HPDE6-E6E7 (cell line): ENCODE results near the gene ZIC5.

Experiments
- DNase-seq: peaks from one replicate; pipeline ENCODE4 v3.0.0; 2011; ENCODE audit warnings: missing footprints; ENCODE audit errors: extremely low spot score

ZIC5 gene

GRCh38 chr13:99976575-99976974, 5.0 kb upstream of the ZIC5 start:
- no peak for DNase-seq

- DNase-seq, result no peak
Observed at GRCh38 chr13:99975626-99976025, 4.1 kb upstream of the ZIC5 start.

- no peak for DNase-seq
Observed at GRCh38 chr13:99974939-99975561, 3.5 kb upstream of the ZIC5 start.

GRCh38 chr13:99974296-99974938, 2.9 kb upstream of the ZIC5 start:
- no peak for DNase-seq

GRCh38 chr13:99973808-99974185, 2.2 kb upstream of the ZIC5 start:
- DNase-seq, result no peak

GRCh38 chr13:99973163-99973807, 1.7 kb upstream of the ZIC5 start:
- DNase-seq, result no peak

- DNase-seq, result no peak
Observed at GRCh38 chr13:99972190-99972731, 694 bp upstream of the ZIC5 start.

GRCh38 chr13:99970651-99971575, 654 bp downstream of the ZIC5 start:
- DNase-seq, result no peak

- DNase-seq, result no peak
Observed at GRCh38 chr13:99969919-99970650, 1.5 kb downstream of the ZIC5 start.

- no peak for DNase-seq
Observed at GRCh38 chr13:99969453-99969918, 2.1 kb downstream of the ZIC5 start.

- DNase-seq, result no peak
Observed at GRCh38 chr13:99968521-99969452, 2.8 kb downstream of the ZIC5 start.

- no peak for DNase-seq
Observed at GRCh38 chr13:99967869-99968520, 3.6 kb downstream of the ZIC5 start.

- no peak for DNase-seq
Observed at GRCh38 chr13:99967498-99967868, 4.1 kb downstream of the ZIC5 start.

GRCh38 chr13:99966064-99966805, 5.3 kb downstream of the ZIC5 start:
- no peak for DNase-seq

- no peak for DNase-seq
Observed at GRCh38 chr13:99965329-99966000, 6.1 kb downstream of the ZIC5 start.

GRCh38 chr13:99963816-99964339, 7.7 kb downstream of the ZIC5 start:
- DNase-seq, result no peak

- no peak for DNase-seq
Observed at GRCh38 chr13:99962242-99962641, 9.3 kb downstream of the ZIC5 start.

GRCh38 chr13:99961636-99962035, 9.9 kb downstream of the ZIC5 start:
- no peak for DNase-seq
